ENCODE data around the gene CA14.
A peak's percentile ranks its signal among the peaks of the same experiment; 100 is the strongest.
"Not testable (repeated sequence)": the region's sequence is repeated elsewhere in the genome, so short reads cannot be mapped to it uniquely, and the experiment has no call there.

CA14 gene

GRCh38 chr1:150257624-150258585, at the start of gene CA14:
Gene CA14, plus strand, starts transcription at chr1:150257774. Its CDS starts 355 bp downstream, at chr1:150258129.
- no peak for DNase-seq (ENCODE audit: low read depth)
- no peak for TF ChIP-seq CTCF (conservative IDR thresholded peaks at IDR 0.05; ENCODE audit: low read length)
- H3K4me3 ChIP-seq (ENCODE audit: low read length) = no peak within 1 kb of the TSS

GRCh38 chr1:150208460-150208859, 49.1 kb upstream of the CA14 start:
- not testable (repeated sequence) for DNase-seq (ENCODE audit: low read depth)

GRCh38 chr1:150210091-150210490, 47.5 kb upstream of the CA14 start:
- no peak for DNase-seq (ENCODE audit: low read depth)

More at GRCh38 chr1:150208460-150208859, 49.1 kb upstream of the CA14 start:
- not testable (repeated sequence) for H3K4me3 ChIP-seq (ENCODE audit: low read length)

GRCh38 chr1:150210706-150211105, 46.9 kb upstream of the CA14 start:
- TF ChIP-seq CTCF (conservative IDR thresholded peaks at IDR 0.05; ENCODE audit: low read length) = no peak
- no peak for DNase-seq (ENCODE audit: low read depth)
- H3K4me3 ChIP-seq (ENCODE audit: low read length) = no peak overlapping the region

More at GRCh38 chr1:150210091-150210490, 47.5 kb upstream of the CA14 start:
- H3K4me3 ChIP-seq (ENCODE audit: low read length) = no peak overlapping the region
- TF ChIP-seq CTCF (conservative IDR thresholded peaks at IDR 0.05; ENCODE audit: low read length) = no peak

GRCh38 chr1:150212070-150212469, 45.5 kb upstream of the CA14 start:
- DNase-seq (ENCODE audit: low read depth) = no peak
- no peak for TF ChIP-seq CTCF (conservative IDR thresholded peaks at IDR 0.05; ENCODE audit: low read length)
- H3K4me3 ChIP-seq (ENCODE audit: low read length) = no peak overlapping the region

GRCh38 chr1:150213170-150214098, 44.1 kb upstream of the CA14 start:
- peak; percentile 47 for TF ChIP-seq CTCF (conservative IDR thresholded peaks at IDR 0.05; ENCODE audit: low read length)
- DNase-seq (ENCODE audit: low read depth) = peak; percentile 93
- peak overlapping the region; percentile 50 for H3K4me3 ChIP-seq (ENCODE audit: low read length)

- H3K4me3 ChIP-seq (ENCODE audit: low read length) = peak overlapping the region; percentile 50
- not testable (repeated sequence) for DNase-seq (ENCODE audit: low read depth)
These were observed 43.3 kb upstream of the CA14 start for GRCh38 chr1:150214099-150214756.

GRCh38 chr1:150215855-150216254, 41.7 kb upstream of the CA14 start:
- DNase-seq (ENCODE audit: low read depth); H3K4me3 ChIP-seq (ENCODE audit: low read length): not testable (repeated sequence)

Data from AG10803 (cell line).